NCI-H226 (cell line): ENCODE measurements around the gene DNAJC1.
"Not testable (repeated sequence)": the region's sequence is repeated elsewhere in the genome, so short reads cannot be mapped to it uniquely, and the experiment has no call there.

ENCODE experiments used
- DNase-seq: peaks from one replicate; pipeline ENCODE4 v3.0.0-alpha.2; 2015

The DNAJC1 gene

GRCh38 chr10:22003177-22003963 is at the start of gene DNAJC1:
DNAJC1 (minus strand) TSS chr10:22003730; CDS start chr10:22003434, 296 bp downstream.
- peak; percentile 94 for DNase-seq

GRCh38 chr10:22053048-22053447 is 49.5 kb upstream of the DNAJC1 start:
- no peak for DNase-seq

GRCh38 chr10:22049635-22050034 is 46.1 kb upstream of the DNAJC1 start:
- DNase-seq: no peak

- DNase-seq: no peak
Observed at GRCh38 chr10:22047812-22048211, 44.3 kb upstream of the DNAJC1 start.

GRCh38 chr10:22043327-22043633 is 39.8 kb upstream of the DNAJC1 start:
- DNase-seq: no peak

- no peak for DNase-seq
Observed at GRCh38 chr10:22042557-22043326, 39.2 kb upstream of the DNAJC1 start.

- no peak for DNase-seq
Observed at GRCh38 chr10:22034333-22034732, 30.8 kb upstream of the DNAJC1 start.

- DNase-seq: not testable (repeated sequence)
Observed at GRCh38 chr10:22032268-22032667, 28.7 kb upstream of the DNAJC1 start.

GRCh38 chr10:22030421-22030820 is 26.9 kb upstream of the DNAJC1 start:
- DNase-seq: no peak

GRCh38 chr10:22029445-22030236 is 26.1 kb upstream of the DNAJC1 start:
- DNase-seq: no peak

- no peak for DNase-seq
Observed at GRCh38 chr10:22027364-22028238, 24.1 kb upstream of the DNAJC1 start.

- no peak for DNase-seq
Observed at GRCh38 chr10:22026287-22026686, 22.8 kb upstream of the DNAJC1 start.

- DNase-seq: no peak
Observed at GRCh38 chr10:22023508-22023907, 20.0 kb upstream of the DNAJC1 start.

GRCh38 chr10:22022257-22023032 is 18.9 kb upstream of the DNAJC1 start:
- DNase-seq: no peak

GRCh38 chr10:22021144-22021543 is 17.6 kb upstream of the DNAJC1 start:
- not testable (repeated sequence) for DNase-seq

GRCh38 chr10:22017283-22018020 is 13.9 kb upstream of the DNAJC1 start:
- DNase-seq: peak; percentile 22

GRCh38 chr10:22016046-22016705 is 12.6 kb upstream of the DNAJC1 start:
- peak; percentile 8 for DNase-seq

- no peak for DNase-seq
Observed at GRCh38 chr10:22010973-22011408, 7.5 kb upstream of the DNAJC1 start.

GRCh38 chr10:22010539-22010938 is 7.0 kb upstream of the DNAJC1 start:
- DNase-seq: no peak

GRCh38 chr10:22006379-22006884 is 2.9 kb upstream of the DNAJC1 start:
- no peak for DNase-seq
